ENCODE measurements around the gene PPP3CA.

- TF ChIP-seq CTCF (IDR thresholded peaks at IDR 0.05; ENCODE audit: low read depth, low read length) (no peak), POLR2A (IDR thresholded peaks at IDR 0.05; ENCODE audit: extremely low read depth, insufficient read length) (no peak), MYC (IDR thresholded peaks at IDR 0.05; ENCODE audit: low read depth, low read length) (no peak)
These were observed 258.2 kb downstream of the PPP3CA start for GRCh38 chr4:101089168-101089567.

Measured in NB4 (cell line).